Lower lobe of right lung (tissue), 2 donors: ENCODE measurements around the gene S1PR4. TPM values are rescaled to one million over a fixed set of nuclear protein-coding genes. Genes with fewer than 3 reads are reported as not detected.

Experiments
- ATAC-seq, 2 donors: fragments of 200-7000 bp; cut with Tn5 transposase; one replicate each; pipeline ENCODE4 v1.9.1; 2020 to 2022; ENCODE audit warnings: mild to moderate bottlenecking in 2 of 2, moderate library complexity in 2 of 2
- DNase-seq: peaks from one replicate; pipeline ENCODE4 v3.0.0-alpha.2; 2020
- H3K27ac ChIP-seq: fragments of 200-600 bp; one replicate; pipeline ENCODE4 v1.8.0; 2022
- H3K27me3 ChIP-seq: fragments of 200-600 bp; one replicate; pipeline ENCODE4 v1.8.0; 2022; ENCODE audit warnings: low read depth
- H3K36me3 ChIP-seq: fragments of 200-600 bp; one replicate; pipeline ENCODE4 v1.8.0; 2022; ENCODE audit warnings: mild to moderate bottlenecking
- H3K4me1 ChIP-seq: fragments of 200-600 bp; one replicate; pipeline ENCODE4 v1.8.0; 2022
- H3K4me3 ChIP-seq: fragments of 200-600 bp; one replicate; pipeline ENCODE4 v1.8.0; 2022; ENCODE audit warnings: mild to moderate bottlenecking
- H3K9me3 ChIP-seq: fragments of 200-600 bp; one replicate; pipeline ENCODE4 v1.8.0; 2022
- CTCF ChIP-seq: fragments of 200-600 bp; IDR thresholded peaks from one replicate; pipeline ENCODE4 v1.8.0; 2022; ENCODE audit warnings: antibody characterized with exemption, mild to moderate bottlenecking
- intact Hi-C: fragments of 100-400 bp; cut with DNase I; formaldehyde crosslinking; loops from one replicate; pipeline ENCODE4 v1.11.0; 2022
- total RNA-seq: library from RNA; stranded (reverse); fragmentation: NEBNext Ultra II Directional; extraction: Animal tissue kit (Norgen Biotek cat#: 25700); gene quantifications from one replicate; pipeline ENCODE4 v1.2.1, GENCODE V29; 2021
- donor health status: DM: no; HTN: yes; CAD: no; lungs with severe emphysema.

S1PR4 gene
- total RNA-seq, 1 donor from 2014 or later: 35.7 TPM

- intact Hi-C loops: no loop called here
- no peak overlapping the region for H3K27ac ChIP-seq
- H3K4me1 ChIP-seq: peaks cover 24% of the 10 kb centered on the region
These were observed 18.4 kb upstream of the S1PR4 start for GRCh38 chr19:3160219-3160618.

GRCh38 chr19:3161453-3161852 lies 17.1 kb upstream of the S1PR4 start:
- Histone ChIP-seq H3K27ac (no peak overlapping the region), H3K36me3 (peaks cover 17% of the 10 kb centered on the region), H3K9me3 (peaks cover 4% of the 10 kb centered on the region), H3K27me3 (no peaks in the 10 kb centered on the region), H3K4me1 (peaks cover 17% of the 10 kb centered on the region), H3K4me3 (no peak overlapping the region)
- no peak for ATAC-seq
- TF ChIP-seq CTCF: no peak
- intact Hi-C loops: no loop called here
- no peak for DNase-seq

More at GRCh38 chr19:3160219-3160618, 18.4 kb upstream of the S1PR4 start:
- Histone ChIP-seq H3K27me3 (no peaks in the 10 kb centered on the region), H3K36me3 (peaks cover 17% of the 10 kb centered on the region), H3K9me3 (peaks cover 4% of the 10 kb centered on the region), H3K4me3 (no peak overlapping the region)
- DNase-seq (no peak), ATAC-seq (no peak)
- no peak for TF ChIP-seq CTCF

GRCh38 chr19:3162418-3163229 lies 15.9 kb upstream of the S1PR4 start:
- intact Hi-C loops: no loop called here
- peaks cover 17% of the 10 kb centered on the region for H3K4me1 ChIP-seq

GRCh38 chr19:3163230-3163886 lies 15.2 kb upstream of the S1PR4 start:
- H3K9me3 ChIP-seq: peaks cover 4% of the 10 kb centered on the region
- H3K4me3 ChIP-seq: no peak overlapping the region
- TF ChIP-seq CTCF: peak; percentile 94
- peaks cover 10% of the 10 kb centered on the region for H3K36me3 ChIP-seq
- ATAC-seq: peak; percentile 91
- H3K27ac ChIP-seq: no peak overlapping the region
- DNase-seq: peak; percentile 85
- H3K27me3 ChIP-seq: no peaks in the 10 kb centered on the region
- intact Hi-C loops: no loop called here
- H3K4me1 ChIP-seq: peaks cover 17% of the 10 kb centered on the region

More at GRCh38 chr19:3162418-3163229, 15.9 kb upstream of the S1PR4 start:
- H3K27ac ChIP-seq: no peak overlapping the region
- no peak for DNase-seq
- H3K36me3 ChIP-seq: peaks cover 12% of the 10 kb centered on the region
- no peak for TF ChIP-seq CTCF
- ATAC-seq: peak; percentile 12 to 20
- no peaks in the 10 kb centered on the region for H3K27me3 ChIP-seq
- peaks cover 4% of the 10 kb centered on the region for H3K9me3 ChIP-seq
- H3K4me3 ChIP-seq: no peak overlapping the region

- peaks cover 17% of the 10 kb centered on the region for H3K4me1 ChIP-seq
- TF ChIP-seq CTCF: no peak
- no peak overlapping the region for H3K4me3 ChIP-seq
- H3K27me3 ChIP-seq: no peaks in the 10 kb centered on the region
- intact Hi-C loops: no loop called here
- ATAC-seq: no peak
- H3K36me3 ChIP-seq: peaks cover 10% of the 10 kb centered on the region
- H3K9me3 ChIP-seq: peaks cover 4% of the 10 kb centered on the region
- no peak overlapping the region for H3K27ac ChIP-seq
- DNase-seq: no peak
These were observed 14.6 kb upstream of the S1PR4 start for GRCh38 chr19:3163943-3164342.
